Stimulated activated CD4-positive, alpha-beta T cell treated with anti-CD3 and anti-CD28 coated beads, Interleukin-12 subunit alpha, Interleukin-12 subunit beta, amount 100 ng/mL, for 48 hours (primary cell): ENCODE data around the gene FGD5.

Experiments
- DNase-seq, 3 donors: peaks; one replicate each; pipeline ENCODE4 v3.0.0-alpha.2; 2020; ENCODE audit warnings: low read depth in 2 of 3, low spot score in 1 of 3

FGD5 gene

GRCh38 chr3:14922863-14923262, 104.1 kb downstream of the FGD5 start:
- DNase-seq: no peak

- no peak for DNase-seq
These were observed 104.7 kb downstream of the FGD5 start for GRCh38 chr3:14923476-14923875.

GRCh38 chr3:14925729-14926591, 107.2 kb downstream of the FGD5 start:
- DNase-seq: peak in 1 of 3 donors; percentile 32

- DNase-seq: no peak
These were observed 107.8 kb downstream of the FGD5 start for GRCh38 chr3:14926592-14926991.

- DNase-seq: no peak
These were observed 108.5 kb downstream of the FGD5 start for GRCh38 chr3:14927308-14927707.

- no peak for DNase-seq
These were observed 110.7 kb downstream of the FGD5 start for GRCh38 chr3:14929310-14930074.

- DNase-seq: no peak
These were observed 115.2 kb downstream of the FGD5 start for GRCh38 chr3:14933820-14934425.

- no peak for DNase-seq
These were observed 117.0 kb downstream of the FGD5 start for GRCh38 chr3:14935592-14936345.

- DNase-seq: no peak
These were observed 120.2 kb downstream of the FGD5 start for GRCh38 chr3:14938954-14939353.

- no peak for DNase-seq
These were observed 123.1 kb downstream of the FGD5 start for GRCh38 chr3:14941871-14942270.

- DNase-seq: no peak
These were observed 124.3 kb downstream of the FGD5 start for GRCh38 chr3:14943042-14943441.

- DNase-seq: no peak
These were observed 127.5 kb downstream of the FGD5 start for GRCh38 chr3:14946236-14946635.

- DNase-seq: no peak
These were observed 128.0 kb downstream of the FGD5 start for GRCh38 chr3:14946739-14947099.

- DNase-seq: peak; percentile 67 to 82 (median 74)
These were observed 128.5 kb downstream of the FGD5 start, which contains the start of gene NR2C2 for GRCh38 chr3:14947100-14947885. Gene NR2C2 (plus strand): TSS chr3:14947583. CDS start chr3:15003915, 56,332 bp downstream.

- DNase-seq: peak; percentile 91 to 96 (median 92)
These were observed 129.3 kb downstream of the FGD5 start for GRCh38 chr3:14947886-14948608.

- DNase-seq: no peak
These were observed 129.9 kb downstream of the FGD5 start for GRCh38 chr3:14948609-14949038.

GRCh38 chr3:14949126-14949525, 130.4 kb downstream of the FGD5 start:
- no peak for DNase-seq

GRCh38 chr3:14950274-14950673, 131.5 kb downstream of the FGD5 start:
- no peak for DNase-seq

GRCh38 chr3:14957153-14957552, 138.4 kb downstream of the FGD5 start:
- no peak for DNase-seq

- no peak for DNase-seq
These were observed 139.2 kb downstream of the FGD5 start for GRCh38 chr3:14957925-14958324.
